Measurements from ENCODE around the gene NME4.

Gene NME4

DNA sequence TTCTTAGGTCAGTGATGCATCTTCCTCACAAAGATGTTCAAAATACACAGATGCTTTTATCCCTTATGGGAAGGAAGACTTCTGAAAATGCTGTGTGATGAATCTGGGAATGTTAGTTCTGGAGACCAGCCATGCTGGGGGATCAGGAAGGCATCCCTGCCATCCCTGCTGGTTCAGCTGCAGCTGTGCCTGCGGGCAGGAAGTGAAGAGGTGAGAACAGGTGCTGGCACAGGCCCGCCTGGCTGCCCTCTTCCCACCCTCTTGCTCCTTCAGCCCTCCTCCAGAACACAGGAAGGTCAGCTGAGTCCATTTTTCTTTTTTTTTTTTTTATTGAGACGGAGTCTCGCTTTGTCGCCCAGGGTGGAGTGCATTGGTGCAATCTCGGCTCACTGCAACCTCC, 43.6 kb downstream of the NME4 start:
- DNase-seq = no peak

DNA sequence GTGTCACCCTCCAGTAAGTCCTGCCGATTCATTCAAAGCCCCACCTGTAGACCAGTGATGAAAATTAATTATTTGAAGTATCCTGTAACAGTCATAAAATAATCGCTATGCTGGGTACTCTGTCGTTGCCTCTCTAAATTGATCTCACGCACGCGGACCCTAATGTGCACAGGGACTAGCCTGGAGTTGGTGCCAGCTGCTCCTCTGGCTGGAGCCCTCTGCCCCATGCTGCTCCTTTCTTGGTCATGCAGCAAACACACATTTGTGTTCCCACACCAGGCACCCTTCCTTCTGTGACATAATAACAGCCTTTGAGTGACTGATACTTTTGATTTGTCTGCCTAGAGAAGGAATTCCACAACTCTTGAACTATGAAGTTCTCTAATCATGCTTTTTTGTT, 44.4 kb downstream of the NME4 start:
- no peak for DNase-seq

DNA sequence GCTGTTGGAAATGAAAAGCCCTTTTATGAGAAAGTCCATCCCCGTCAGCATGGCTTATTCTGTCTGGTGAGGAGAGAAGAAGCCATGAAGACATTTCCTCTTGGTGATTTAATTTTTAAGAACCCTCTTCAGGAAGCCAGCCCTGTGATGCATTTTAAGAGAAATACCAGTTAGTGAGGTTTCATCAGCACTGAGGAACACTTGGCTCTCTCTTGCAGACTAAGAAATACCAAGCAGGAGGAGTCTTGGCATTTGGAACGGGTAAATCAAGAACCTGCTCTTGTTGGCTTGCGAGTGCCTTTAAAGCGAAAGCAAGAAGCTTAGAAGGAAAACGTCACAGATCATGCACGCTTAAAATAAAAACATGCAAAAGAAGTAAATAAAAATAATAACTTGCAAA, 46.0 kb downstream of the NME4 start:
- DNase-seq = no peak

DNA sequence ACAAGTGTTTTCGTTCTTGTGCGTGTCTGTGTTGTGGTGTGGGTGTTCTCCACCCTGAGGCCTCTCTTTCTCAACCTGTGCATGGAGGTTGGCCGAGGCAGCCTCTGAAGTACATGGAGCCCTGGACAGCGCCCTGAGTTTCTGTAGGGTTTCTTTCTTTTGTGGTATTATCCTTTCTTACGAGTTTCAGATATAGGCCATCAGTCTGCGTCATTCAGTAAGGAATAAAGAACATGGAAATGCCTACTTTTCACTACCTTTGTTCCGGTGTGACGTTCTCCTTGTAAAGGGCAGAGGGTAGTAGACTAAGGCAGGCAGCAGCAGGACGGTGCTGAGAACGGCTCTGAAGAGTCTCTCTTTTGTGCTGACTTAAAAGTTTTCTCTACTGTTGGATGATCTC, 47.0 kb downstream of the NME4 start:
- no peak for DNase-seq

DNA sequence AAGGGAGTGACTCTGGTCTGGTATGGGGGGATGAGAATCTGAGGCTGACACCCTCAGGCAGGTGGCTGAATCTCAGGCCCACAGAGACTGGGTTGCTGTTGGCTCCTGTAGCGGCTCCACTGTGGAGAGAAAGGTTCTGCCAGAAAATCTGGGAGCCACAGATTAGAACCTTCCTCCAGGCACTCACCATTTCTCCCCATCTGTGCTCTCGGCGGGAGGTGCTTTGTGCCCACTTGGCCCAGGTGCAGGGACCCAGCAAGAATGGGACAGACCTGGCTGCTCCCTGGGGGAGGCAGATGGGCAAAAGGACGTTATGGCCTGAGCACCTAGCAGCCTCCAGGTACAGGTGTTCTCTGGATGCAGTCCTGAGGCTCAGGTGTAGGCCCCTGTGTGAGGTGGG, 48.6 kb downstream of the NME4 start:
- no peak for DNase-seq
